ENCODE results near the gene NUDC.
"Not testable (repeated sequence)": the region's sequence is repeated elsewhere in the genome, so short reads cannot be mapped to it uniquely, and the experiment has no call there.

Gene NUDC

GRCh38 chr1:26921540-26922430 lies at the start of gene NUDC:
Gene NUDC, plus strand, starts transcription at chr1:26921743. Its CDS starts 106 bp downstream, at chr1:26921849.
- DNase-seq, result peak; percentile 97

DNA sequence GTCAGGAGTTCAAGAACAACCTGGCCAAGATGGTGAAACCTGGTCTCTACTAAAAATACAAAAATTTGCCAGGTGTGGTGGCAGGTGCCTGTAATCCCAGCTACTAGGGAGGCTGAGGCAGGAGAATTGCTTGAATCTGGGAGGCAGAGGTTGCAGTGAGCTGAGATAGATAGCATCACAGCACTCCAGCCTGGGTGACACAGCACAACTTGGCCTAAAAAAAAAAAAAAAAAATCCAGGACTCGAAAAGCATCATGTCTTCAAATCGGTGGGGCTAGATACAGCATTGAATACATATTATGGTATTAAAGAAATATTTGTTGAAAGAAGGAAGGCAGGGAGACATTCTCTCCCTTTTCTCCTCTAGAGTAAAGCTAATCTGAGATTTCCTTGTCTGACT lies 48.4 kb upstream of the NUDC start:
- DNase-seq, result not testable (repeated sequence)

DNA sequence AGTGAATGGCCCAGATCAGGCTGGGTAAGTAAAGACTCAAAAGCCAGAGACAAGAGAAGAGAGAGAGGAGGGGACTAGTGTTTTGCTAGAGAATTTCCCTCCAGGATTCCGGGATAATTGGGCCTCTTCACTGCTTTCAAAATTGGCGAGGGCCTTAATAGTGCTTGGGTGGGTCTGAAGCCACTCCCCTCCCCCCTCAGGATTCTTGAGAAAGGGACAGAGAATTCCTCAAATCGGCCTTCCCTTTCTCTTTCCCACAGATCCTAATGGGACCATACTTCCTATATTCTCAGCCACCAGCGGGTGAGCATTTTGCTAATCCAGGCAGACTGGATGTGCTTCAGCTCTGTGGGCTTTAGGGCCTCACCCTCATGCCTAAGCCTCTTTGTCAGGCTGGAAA lies 46.6 kb upstream of the NUDC start:
- DNase-seq, result no peak

DNA sequence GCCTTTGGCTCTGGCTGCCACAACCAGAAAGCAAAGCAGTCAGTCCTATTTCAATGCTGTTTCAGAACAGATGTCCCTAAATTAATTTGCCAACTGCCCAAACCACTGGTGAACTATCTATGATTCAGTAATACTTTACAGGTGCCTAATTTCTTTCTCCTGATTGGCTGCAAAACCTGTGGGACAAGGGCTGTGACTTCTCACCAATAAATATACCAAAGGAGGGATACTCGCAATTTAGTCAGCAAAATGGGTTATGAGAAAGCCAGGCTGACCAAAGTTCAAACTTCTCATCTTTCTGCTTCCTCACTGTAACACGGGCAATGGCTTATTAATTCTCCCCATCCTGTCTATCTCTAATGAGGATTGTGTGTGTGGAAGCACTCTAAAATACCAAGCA lies 44.2 kb upstream of the NUDC start:
- no peak for DNase-seq

GRCh38 chr1:26879793-26880192 lies 41.8 kb upstream of the NUDC start:
- DNase-seq, result no peak

GRCh38 chr1:26881611-26882010 lies 39.9 kb upstream of the NUDC start:
- not testable (repeated sequence) for DNase-seq

- DNase-seq, result no peak
Observed at GRCh38 chr1:26882696-26883463, 38.7 kb upstream of the NUDC start.

DNA sequence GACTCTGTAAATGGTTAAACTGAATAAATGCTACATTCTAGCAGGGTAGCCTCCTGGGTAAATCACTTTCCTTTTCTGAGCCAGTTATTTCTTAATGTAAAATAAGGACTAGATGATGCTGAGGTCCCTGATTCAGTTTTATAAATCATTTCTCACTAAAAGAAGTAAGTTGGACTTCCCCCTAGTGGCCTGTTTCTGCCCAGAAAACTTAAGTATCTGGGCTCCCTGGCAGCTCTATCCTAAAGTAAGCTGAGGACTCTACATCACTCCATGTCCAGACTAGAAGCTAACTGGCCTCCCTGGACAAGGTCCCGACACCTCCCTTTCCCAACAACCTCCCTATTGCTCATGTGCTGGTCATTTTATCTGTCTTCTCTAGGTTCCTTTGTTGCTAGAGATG lies 34.4 kb upstream of the NUDC start:
- peak; percentile 25 for DNase-seq

- DNase-seq, result no peak
Observed at GRCh38 chr1:26888231-26888630, 33.3 kb upstream of the NUDC start.

- peak; percentile 82 for DNase-seq
Observed at GRCh38 chr1:26889551-26890466, 31.7 kb upstream of the NUDC start, which contains the start of gene GPN2. Gene GPN2, minus strand, starts transcription at chr1:26890283. Its CDS starts 187 bp downstream, at chr1:26890096.

GRCh38 chr1:26890467-26890796 lies 31.1 kb upstream of the NUDC start:
- DNase-seq, result no peak

- DNase-seq, result no peak
Observed at GRCh38 chr1:26894263-26894662, 27.3 kb upstream of the NUDC start.

DNA sequence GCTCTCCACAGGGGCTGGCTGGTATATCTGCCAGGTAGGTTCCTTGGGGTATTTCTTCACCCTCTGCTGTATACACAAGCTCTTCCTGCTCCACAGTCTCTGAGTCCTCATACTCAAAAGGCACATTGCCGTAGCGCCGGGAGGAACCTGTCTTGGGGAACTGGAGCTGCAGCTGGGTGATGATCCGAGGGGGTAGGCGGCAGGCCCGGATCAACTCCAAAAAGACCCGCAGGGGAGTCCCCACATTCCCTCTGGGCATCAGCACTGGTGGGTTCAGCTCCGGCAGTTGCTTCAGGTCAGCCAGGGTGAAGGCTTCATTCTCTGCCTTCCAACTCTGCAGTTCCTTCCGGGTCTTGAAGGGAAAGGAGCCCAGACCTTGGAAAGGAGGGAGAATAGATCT lies 24.2 kb upstream of the NUDC start:
- DNase-seq, result no peak

DNA sequence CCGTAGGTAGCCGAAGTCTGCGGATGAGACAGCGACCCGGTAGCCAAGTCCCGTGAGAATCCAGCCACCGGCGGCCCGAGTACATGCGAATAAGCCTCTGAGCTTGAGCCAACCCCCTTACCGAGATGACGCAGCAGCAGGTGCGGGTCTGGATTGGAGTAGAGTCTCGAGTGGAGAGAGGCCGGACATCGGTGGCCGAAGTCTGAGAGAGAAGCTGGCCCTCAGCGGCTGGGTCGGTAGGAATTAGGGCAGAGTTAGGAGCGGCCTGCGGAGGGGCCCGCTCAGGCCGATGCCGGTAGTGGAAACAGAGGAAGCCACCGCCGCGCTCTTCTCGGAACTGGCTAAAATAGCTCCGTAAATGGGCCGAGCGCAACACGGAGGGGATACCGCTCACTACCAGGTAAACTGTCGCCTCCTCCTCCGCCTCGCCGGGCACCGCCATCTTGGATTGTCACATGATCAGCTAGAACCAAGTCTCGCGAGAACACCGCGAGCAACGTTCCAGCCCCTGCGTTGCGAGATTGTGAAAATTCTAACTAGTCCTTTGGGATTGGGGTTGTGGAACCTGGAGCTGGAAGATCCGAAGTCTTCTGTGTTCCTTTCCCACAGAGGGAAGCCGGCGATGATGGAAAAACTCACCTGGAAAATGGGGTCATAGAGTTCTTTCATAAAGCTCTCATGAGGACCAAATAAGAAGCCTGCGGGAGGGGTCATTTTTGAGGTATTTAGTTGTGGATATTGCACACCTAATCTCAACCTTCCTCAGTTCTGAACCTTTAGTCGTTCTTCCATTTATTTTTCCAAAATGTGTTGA lies 21.3 kb upstream of the NUDC start, which contains the start of gene GPATCH3:
Gene GPATCH3 (minus strand): TSS at position 467 of the 814 bp plus-strand sequence. CDS start 25 bp downstream, at position 442.
- DNase-seq, result peak; percentile 91

- no peak for DNase-seq
Observed at GRCh38 chr1:26900815-26901511, 20.6 kb upstream of the NUDC start.

DNA sequence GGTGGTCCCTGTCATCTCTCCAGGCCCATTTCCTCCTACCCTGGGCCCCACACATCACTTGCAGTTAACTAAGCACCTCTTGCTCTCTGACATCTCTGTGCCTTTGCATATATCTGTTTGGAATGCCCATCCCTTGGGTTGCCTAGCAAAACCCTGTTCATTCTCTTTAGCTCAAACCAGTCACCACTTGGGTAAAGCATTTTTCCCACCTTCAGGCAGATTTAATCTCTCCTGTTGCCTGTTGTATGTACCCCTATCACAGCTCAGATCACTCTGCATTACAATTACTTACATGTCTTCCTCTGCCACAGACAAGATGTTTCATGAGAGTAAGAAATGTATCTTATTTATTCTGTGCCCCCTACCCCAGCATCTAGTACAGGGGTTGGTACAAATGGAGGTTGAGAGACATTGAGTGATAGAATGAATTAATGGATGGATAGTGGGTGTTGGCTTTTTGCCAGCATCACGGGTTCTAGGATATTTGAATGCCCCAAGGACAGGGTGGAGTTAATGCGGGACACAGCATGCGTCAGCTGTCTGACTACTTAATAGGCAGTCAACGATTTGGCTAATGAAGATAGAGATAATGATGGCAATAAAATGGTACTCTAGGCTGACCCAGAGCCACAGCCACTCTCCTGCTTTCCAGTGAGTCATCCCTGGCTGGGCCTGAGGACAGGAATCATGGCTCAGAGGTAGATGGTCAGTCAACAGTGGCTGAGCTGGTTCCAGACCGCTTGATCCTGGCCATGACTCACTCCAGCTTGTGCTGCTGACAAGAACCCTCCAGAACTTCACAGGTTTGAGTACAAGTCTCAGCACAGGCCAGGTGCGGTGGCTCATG lies 14.2 kb upstream of the NUDC start:
- DNase-seq, result no peak

DNA sequence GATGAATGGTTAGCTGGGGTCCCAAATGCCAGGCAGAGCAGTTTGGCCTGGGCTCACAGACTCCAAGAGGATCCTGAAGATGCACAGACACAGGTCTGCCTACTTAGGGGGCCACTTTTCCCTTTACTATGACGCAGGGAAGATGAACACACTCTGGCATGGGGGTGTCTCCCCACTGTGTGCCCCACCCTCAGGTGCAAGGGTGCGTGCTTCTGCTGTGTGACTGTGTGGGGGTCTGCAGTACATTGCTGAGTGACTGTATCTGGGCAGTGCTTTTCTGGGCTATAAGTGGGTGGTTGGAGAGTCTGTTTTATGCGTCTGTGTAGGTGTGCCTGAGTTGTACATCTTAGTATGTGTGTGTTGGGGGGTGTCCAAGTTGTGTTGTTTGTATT lies 11.6 kb upstream of the NUDC start:
- DNase-seq, result no peak

DNA sequence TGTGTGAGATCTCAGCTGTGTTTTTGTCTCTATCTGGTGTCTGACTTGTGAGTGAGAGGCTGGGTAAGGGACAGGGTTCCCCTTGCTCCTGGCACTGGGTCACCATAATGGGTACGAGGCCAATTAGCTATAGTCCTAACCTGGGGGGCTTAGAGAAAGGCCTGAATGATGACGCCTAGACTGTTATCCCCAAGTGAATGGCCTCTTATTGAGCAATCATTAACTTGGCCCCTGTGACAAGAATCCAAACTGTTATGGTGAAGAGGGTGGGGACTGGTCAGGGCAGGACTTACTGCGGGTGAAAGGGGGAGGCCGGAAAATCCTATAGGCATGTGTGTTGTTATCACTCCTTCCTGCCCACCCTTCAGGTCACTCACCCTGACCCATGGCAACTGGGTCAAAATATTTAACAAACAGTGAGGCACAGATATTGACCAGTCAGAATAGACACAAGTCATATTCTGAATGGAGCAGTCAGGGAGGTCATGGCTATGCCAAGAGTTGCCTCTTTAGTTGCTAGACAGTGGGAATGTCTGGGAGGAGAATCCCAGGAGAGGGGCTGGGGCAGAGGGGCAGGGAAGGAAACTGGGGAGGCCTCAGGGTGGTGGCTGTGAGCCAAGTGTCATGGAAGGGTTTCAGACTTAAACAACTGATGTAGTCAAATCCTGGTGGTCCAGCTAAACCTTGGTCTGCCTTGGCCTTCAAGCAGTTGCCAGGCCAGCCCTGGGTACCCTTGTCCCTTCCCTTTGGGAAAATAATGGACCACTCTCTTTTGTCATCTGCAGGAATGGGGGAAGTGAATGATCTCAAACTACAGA lies 11.0 kb upstream of the NUDC start:
- no peak for DNase-seq

- DNase-seq, result no peak
Observed at GRCh38 chr1:26911399-26912146, 10.0 kb upstream of the NUDC start.

All from CD4-positive, alpha-beta T cell treated with Interleukin-21 for 1 hour (primary cell).